NT2/D1 (cell line): Measurements from ENCODE around the gene TSPAN2.

Experiments used
- YY1 ChIP-seq: IDR thresholded peaks from 2 replicates; pipeline ENCODE4 v1.6.1; 2011; ENCODE audit not compliant: insufficient read length, insufficient read depth
- ZNF274 ChIP-seq: IDR thresholded peaks from 2 replicates; pipeline ENCODE4 v1.6.1; 2011; ENCODE audit warnings: mild to moderate bottlenecking, low read depth, low read length

GRCh38 chr1:115076384-115076915, 12.9 kb downstream of the TSPAN2 start:
- TF ChIP-seq ZNF274 (no peak), YY1 (no peak)
